GM19463 (cell line): ENCODE measurements around the gene ATP5ME.

Experiments
- ATAC-seq: cut with Tn5 transposase; IDR thresholded peaks from one replicate; pipeline ENCODE4 v1.9.1; 2021; ENCODE audit warnings: mild to moderate bottlenecking, moderate library complexity; ENCODE audit not compliant: unreplicated experiment

The ATP5ME gene

GRCh38 chr4:684623-685327 lies 10.7 kb upstream of the ATP5ME start:
- ATAC-seq = no peak

DNA sequence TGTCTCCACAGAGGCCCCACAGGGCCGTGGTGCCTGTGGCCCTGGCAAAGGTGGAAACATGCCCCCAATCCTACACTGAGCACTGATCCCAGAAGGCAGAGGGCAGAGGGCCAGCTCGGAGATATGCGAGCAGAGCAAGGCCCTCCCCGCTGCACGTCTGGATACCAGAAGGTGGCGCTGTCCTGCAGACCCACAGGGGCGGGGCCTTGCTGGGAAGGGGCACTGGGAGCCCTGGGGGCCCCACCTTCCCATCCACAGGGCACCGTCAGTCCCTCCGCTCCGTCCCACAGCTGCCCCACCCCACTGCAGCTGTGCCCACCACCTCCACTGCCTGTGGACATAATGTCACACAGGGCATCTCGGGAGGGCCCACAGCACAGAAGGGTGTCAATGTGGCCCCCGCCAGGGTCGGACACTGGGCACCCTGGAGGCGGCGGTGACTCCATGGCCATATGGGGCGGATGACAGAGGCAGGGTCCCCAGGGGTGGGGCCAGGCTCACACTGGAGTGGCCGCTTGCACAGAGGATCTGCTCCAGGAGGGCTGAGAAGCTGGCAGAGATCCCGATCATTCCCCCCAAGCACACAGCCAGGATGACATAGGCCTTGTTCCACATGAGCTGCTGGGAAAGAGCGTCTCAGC lies 10.0 kb upstream of the ATP5ME start:
- no peak for ATAC-seq

DNA sequence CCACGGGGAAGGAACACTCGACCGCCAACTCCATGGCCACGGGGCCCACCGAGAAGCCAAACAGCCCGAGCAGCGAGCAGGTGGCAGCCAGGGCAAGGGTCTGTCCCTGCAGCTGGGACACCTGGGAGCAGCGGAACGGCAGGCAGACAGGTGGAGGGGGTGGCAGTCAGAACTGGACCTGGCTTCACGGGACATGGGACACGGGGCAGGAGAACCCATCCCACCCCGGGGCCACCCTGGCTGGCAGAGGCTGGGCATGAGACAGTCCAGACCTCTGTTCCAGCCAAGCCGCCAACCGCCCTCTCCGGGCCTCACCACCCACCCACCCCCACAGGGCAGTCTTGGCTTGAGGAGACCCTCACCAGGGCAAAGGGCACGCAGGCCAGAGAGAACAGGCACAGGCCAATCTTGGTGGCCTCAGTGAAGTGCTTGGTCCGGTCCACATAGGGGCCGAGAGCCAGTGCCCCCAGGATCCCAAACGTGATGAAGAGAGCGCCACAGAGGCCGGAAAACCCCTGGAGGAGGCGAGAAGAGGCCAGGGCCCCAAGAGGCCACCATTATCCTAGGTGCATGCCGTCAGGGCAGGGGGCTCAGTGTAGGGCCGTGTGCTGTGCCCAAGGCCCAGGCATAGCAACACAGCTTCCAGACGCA lies 9.3 kb upstream of the ATP5ME start:
- no peak for ATAC-seq

DNA sequence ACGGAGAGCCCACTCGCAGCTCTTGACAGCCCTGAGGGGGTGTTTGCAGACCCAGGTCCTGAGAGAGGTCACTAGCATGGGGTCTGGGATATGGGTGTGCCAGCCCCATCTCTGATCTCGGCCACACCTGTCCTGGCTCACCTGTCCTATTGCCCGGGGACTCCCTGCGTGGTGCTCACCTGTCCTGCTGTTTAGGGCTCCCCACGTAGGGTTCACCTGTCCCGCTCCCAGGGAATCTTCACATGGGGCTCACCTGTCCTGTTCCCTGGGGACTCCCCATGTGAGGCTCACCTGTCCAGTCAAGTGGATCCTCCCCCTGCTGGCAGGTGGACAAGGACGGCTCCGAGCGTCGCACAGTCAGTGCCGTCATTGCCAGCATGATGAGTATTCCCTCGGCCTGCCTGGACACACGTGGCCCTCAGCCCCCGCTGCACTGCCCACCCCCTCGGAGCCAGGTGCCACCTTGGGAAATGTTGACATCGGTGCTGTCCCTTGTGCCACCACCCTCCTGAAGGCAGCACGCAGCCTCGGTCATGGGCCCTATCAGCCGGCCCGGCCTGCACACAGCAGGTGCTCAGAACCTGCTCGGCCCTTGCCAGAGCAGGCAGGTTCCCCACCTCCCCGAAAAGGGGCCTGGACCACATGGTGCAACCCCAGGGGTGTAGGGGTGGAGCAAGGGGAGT lies 8.6 kb upstream of the ATP5ME start:
- no peak for ATAC-seq

DNA sequence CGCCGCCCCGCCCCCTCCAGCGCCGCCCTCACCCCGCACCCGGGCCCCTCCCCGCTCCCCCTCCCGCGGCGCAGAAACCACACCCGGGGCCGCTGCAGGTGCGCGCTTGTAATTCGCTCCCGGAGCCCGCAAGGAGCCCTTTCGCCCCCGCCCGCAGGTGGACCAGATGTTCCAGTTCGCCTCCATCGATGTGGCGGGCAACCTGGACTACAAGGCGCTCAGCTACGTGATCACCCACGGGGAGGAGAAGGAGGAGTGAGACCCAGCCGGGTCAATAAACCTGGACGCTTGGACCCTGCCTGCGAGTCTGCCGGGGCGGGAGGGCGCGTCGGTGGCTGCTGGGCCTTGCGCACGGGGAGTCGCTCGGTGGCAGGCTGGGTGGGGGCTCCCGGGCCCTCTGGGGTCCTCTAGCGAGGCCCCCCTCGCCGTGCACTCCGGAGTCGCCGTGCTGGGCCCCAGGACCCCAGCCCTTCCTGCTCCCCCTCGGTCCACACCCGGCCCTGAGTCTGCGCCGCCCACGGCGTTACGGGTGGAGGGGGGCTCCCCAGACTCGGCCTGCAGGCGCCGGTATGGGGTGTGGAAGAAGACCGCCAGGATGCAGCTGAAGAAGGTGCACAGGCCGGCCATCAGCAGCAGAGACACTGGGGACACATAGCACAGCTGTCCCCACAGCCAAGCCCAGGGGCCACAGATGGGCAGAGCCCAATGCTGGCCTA lies 7.8 kb upstream of the ATP5ME start:
- no peak for ATAC-seq

- ATAC-seq = no peak
Measured at GRCh38 chr4:680928-681645, 7.0 kb upstream of the ATP5ME start.

DNA sequence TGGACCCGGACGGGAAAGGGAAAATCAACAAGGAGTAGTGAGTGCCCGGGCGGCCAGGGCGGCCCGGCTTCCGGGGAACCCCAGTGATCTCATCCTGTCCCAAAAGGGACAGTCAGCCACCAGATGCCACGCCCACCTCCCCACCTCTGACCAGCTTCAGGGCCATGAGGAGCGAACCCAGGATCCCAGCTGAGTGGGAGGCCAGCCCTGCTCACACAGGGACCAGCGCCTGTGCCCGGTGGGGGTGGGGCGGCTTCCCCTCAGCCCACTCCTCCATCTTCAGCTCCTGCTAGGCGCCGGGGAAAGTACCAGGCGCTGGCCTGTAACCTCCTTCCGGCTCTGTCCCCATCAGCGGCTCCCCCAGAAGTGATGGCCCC lies 6.5 kb upstream of the ATP5ME start:
- no peak for ATAC-seq

GRCh38 chr4:680091-680490 lies 6.0 kb upstream of the ATP5ME start:
- no peak for ATAC-seq

DNA sequence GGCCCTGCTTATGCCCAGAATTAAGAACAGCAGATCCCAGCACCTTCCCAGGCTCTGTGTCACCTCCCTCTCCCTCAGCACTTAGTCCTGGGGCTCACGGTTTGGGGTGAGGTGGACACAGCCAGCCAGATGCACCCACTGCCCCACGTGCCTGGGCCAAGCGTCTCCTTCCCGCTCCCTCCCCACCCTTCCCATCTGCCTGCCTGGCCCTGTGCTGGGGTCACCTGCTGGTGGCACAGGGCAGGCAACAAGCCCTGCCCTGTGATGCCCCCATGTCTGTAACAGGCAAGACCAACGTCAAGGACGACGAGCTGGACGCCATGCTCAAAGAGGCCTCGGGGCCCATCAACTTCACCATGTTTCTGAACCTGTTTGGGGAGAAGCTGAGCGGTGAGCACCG lies 5.6 kb upstream of the ATP5ME start:
- no peak for ATAC-seq

- no peak for ATAC-seq
Measured at GRCh38 chr4:679104-679481, 5.0 kb upstream of the ATP5ME start.

GRCh38 chr4:678331-679103 lies 4.4 kb upstream of the ATP5ME start:
- ATAC-seq = no peak

DNA sequence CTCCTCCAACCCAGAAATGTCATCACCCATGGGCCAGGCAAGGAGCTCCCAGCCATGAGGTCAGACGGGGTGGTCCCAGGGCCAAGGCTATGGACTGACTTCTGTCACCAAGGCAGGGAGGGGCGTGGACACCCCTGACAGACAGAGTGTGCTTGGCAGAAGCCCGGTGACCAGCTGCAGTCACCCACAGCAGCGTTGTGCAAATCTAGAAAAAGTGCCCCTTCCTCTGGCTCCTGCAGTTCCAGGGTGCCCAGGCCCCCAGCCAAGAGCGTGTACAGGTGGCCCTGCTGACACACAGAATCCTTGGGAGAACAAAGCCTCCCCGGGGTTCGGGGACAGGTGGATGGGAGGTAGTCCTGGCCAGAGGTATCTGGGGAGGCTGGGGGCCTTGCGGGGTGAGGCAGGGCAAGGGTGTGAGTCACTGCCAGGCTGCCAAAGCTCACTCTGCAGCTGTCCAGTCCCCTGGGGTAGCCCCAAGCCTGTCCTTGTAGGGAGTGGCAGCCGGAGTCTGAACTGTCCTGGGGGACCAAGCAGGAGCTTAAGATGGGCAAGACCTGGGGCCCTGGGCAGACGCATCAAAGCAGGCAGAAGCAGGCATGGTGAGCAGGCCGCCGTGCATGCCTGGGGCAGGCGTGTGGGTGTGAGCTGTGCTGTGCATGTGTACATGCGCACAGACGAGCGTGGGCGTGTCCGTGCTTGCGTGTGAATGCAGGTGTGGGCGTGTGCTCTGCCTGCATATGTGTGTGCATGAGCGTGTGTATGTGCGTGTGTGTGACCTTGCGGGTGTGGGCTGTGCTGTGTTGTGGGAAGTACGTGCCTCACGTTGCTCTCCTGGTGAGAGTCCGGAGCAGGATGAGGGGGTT lies 3.6 kb upstream of the ATP5ME start:
- no peak for ATAC-seq

DNA sequence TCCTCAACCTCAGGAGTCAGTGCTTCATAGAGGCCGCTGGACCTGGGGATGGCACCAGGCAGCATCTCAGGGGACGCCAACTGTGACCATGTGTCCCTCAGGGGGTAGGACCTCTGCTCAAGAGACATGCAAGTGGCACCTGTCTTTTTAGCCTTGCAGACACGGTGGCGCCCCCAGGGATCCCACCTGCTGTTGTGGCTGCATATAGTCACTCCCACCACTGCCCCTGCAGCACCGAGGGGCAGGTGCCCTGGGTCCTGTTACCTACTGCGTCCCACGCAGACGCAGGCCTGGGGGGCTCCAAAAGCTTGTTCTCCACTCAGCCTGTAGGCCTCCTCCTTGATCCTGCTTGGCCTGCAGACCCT lies 2.8 kb upstream of the ATP5ME start:
- ATAC-seq = no peak

GRCh38 chr4:675980-676870 lies 2.1 kb upstream of the ATP5ME start:
- ATAC-seq = peak; percentile 40

GRCh38 chr4:675036-675882 lies 1.2 kb upstream of the ATP5ME start:
- no peak for ATAC-seq

GRCh38 chr4:673349-674091 lies 556 bp downstream of the ATP5ME start:
- no peak for ATAC-seq
